ENCODE data around the gene CALCA.
"Not testable (repeated sequence)": the region's sequence is repeated elsewhere in the genome, so short reads cannot be mapped to it uniquely, and the experiment has no call there.

The CALCA gene

GRCh38 chr11:14971865-14972580, at the start of gene CALCA:
Gene CALCA (minus strand): TSS chr11:14972351. CDS start chr11:14971192, 1,159 bp downstream.
- peak within 1 kb of the TSS; percentile 49 for H3K4me3 ChIP-seq (ENCODE audit: low read depth, low read length)

- H3K4me3 ChIP-seq (ENCODE audit: low read depth, low read length), result no peak overlapping the region
Observed at GRCh38 chr11:15016200-15016599, 44.0 kb upstream of the CALCA start.

GRCh38 chr11:15011776-15012345, 39.7 kb upstream of the CALCA start:
- H3K4me3 ChIP-seq (ENCODE audit: low read depth, low read length), result no peak overlapping the region

GRCh38 chr11:15010865-15011264, 38.7 kb upstream of the CALCA start:
- H3K4me3 ChIP-seq (ENCODE audit: low read depth, low read length), result no peak overlapping the region

- no peak overlapping the region for H3K4me3 ChIP-seq (ENCODE audit: low read depth, low read length)
Observed at GRCh38 chr11:15006139-15006759, 34.1 kb upstream of the CALCA start.

GRCh38 chr11:14988133-14988532, 16.0 kb upstream of the CALCA start:
- H3K4me3 ChIP-seq (ENCODE audit: low read depth, low read length), result not testable (repeated sequence)

- no peak overlapping the region for H3K4me3 ChIP-seq (ENCODE audit: low read depth, low read length)
Observed at GRCh38 chr11:14981507-14981906, 9.4 kb upstream of the CALCA start.

GRCh38 chr11:14980854-14981253, 8.7 kb upstream of the CALCA start:
- no peak overlapping the region for H3K4me3 ChIP-seq (ENCODE audit: low read depth, low read length)

GRCh38 chr11:14977101-14977880, 5.1 kb upstream of the CALCA start:
- no peak overlapping the region for H3K4me3 ChIP-seq (ENCODE audit: low read depth, low read length)

- H3K4me3 ChIP-seq (ENCODE audit: low read depth, low read length), result no peak overlapping the region
Observed at GRCh38 chr11:14975252-14975587, 3.1 kb upstream of the CALCA start.

GRCh38 chr11:14974515-14975251, 2.5 kb upstream of the CALCA start:
- no peak overlapping the region for H3K4me3 ChIP-seq (ENCODE audit: low read depth, low read length)

- peak overlapping the region; percentile 1 for H3K4me3 ChIP-seq (ENCODE audit: low read depth, low read length)
Observed at GRCh38 chr11:14973621-14974514, 1.7 kb upstream of the CALCA start.

GRCh38 chr11:14972581-14973495, 687 bp upstream of the CALCA start:
- no peak overlapping the region for H3K4me3 ChIP-seq (ENCODE audit: low read depth, low read length)

- H3K4me3 ChIP-seq (ENCODE audit: low read depth, low read length), result no peak overlapping the region
Observed at GRCh38 chr11:14969901-14970323, 2.2 kb downstream of the CALCA start.

GRCh38 chr11:14967581-14968243, 4.4 kb downstream of the CALCA start:
- no peak overlapping the region for H3K4me3 ChIP-seq (ENCODE audit: low read depth, low read length)

- no peak overlapping the region for H3K4me3 ChIP-seq (ENCODE audit: low read depth, low read length)
Observed at GRCh38 chr11:14956111-14956510, 16.0 kb downstream of the CALCA start.

- no peak overlapping the region for H3K4me3 ChIP-seq (ENCODE audit: low read depth, low read length)
Observed at GRCh38 chr11:14954581-14954980, 17.6 kb downstream of the CALCA start.

GRCh38 chr11:14953904-14954303, 18.2 kb downstream of the CALCA start:
- H3K4me3 ChIP-seq (ENCODE audit: low read depth, low read length), result no peak overlapping the region

Data from iPS-11a (cell line).